Pulmonary artery endothelial cell (primary cell): ENCODE data around the gene NR1I3. TPM values are rescaled to one million over a fixed set of nuclear protein-coding genes. Genes with fewer than 3 reads are reported as not detected.

Experiments used
- DNase-seq: peaks from one replicate; pipeline ENCODE4 v3.0.0-alpha.2; 2011; ENCODE audit warnings: low read depth, low spot score
- total RNA-seq: library from RNA; depleted of rRNA; stranded (reverse); fragments of >200 nt; gene quantifications from 2 replicates; pipeline ENCODE4 v1.2.3, GENCODE V29; 2014

Gene NR1I3
- total RNA-seq, 1 donor from 2014 or later = not detected

GRCh38 chr1:161196521-161197451, 41.2 kb downstream of the NR1I3 start:
- no peak for DNase-seq

DNA sequence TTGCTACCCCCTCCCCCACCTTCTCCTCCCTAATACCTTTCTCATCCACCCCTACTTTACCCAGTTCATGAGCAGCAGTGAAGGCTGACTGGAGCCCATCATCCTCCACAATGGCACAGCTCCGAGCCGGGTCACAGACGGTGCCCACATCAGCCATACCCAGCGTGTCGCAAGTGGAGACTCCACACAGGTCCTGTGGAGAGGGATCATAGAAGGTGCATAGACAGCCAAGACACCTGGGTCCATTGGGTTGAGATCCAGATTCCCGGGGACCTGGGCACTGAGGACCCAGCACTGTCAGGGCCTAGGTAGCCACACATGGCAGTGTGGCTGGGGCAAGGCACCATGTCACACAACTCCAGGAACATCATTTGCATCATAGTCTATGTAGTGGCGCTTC, 41.9 kb downstream of the NR1I3 start:
- no peak for DNase-seq

- no peak for DNase-seq
Observed at GRCh38 chr1:161195171-161195570, 42.8 kb downstream of the NR1I3 start.

- no peak for DNase-seq
Observed at GRCh38 chr1:161193561-161194235, 44.3 kb downstream of the NR1I3 start.

DNA sequence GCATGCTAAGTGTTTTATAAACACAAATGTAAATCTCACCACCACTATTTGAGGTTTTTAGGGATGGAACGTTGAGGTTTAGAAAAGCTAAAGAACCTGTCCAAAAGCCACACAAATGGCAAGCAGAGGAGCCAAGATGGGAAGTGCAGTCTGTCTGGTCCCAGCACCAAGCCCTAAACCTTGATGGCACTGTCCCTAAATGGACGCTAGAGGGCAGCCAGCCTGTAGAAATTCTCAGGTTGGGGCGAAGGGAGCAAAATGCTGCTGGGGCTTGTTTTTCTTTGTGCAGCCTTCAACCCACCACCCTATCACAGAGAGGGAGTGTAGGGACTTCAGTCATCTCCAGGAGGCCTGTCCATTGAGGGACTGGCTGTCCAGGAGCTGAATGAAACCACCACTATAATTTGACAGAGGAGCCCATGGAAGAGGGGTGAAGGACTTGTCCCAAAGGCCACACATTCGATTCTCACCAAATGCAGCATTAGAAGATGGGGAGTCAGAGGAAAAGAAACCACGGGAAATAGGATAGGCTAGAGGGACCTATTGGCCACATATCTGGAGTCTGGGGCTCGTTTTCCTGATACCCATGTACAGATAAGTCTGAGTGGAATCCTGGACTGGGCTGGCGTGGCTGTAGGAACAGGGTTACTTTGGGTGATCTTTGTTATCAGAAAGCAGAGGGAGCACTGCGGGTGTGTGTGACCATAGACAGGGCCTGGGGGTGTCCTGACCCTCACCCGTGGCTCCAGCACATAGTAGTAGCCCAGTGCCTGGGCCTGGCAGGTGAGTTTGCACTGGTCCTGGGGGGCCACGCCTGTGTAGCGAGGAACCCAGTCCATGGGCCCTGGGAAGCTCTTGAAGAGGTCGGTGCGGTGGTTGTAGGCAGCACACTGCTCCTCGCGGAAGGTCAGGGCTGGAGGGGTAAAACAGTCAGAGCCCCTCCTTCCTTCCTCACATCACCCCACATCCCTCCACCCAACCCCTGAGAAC, 45.2 kb downstream of the NR1I3 start:
- DNase-seq = no peak

DNA sequence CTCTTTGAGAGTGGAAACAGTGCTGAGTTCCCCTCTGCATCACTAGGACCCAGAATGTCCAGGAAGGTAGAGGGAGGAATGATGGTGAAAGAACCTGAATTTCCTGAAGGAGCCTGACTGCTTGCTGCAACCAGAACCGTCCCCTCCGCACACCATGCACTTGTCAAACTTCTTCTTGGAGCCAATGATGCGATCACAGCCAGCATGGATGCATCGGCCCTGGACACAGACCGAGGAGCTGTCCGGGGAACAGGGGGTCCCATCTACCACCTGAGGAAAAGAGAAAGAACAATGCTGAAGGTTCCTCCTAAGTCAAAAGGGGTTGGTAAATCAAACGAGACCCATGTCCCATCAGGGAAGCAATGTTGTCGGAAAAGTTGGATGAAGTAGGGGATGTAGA, 46.0 kb downstream of the NR1I3 start:
- DNase-seq = no peak

DNA sequence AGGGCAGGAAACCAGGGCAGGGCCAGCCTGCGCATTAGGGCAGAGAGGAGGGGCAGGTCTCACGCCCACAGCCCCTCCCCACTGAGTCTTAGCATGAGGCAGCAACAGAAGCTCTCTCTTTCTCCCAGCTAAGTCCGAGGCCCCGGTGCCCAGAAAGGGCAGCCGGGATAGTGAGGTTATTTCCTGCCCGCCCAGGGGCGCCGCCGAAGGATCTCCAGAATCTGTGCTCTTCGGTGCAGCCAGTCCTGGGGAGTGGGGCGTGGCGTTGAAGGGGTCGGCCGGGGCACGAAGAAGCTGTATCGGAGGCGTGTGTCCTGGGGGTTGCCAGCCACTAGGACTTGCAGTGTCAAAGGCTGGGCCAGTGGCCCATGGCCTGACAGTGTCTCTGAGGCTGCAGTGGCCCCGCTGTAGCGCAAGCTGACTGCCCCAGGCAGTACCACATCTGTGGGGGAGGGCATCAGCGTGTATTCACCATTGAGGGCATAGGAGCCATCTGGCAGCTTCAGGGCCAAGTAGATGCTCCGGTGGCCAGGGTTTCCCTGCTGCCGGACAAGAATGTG, 47.0 kb downstream of the NR1I3 start:
- no peak for DNase-seq

GRCh38 chr1:161189036-161189435, 49.0 kb downstream of the NR1I3 start:
- DNase-seq = no peak

- no peak for DNase-seq
Observed at GRCh38 chr1:161188381-161188780, 49.6 kb downstream of the NR1I3 start.

- DNase-seq = no peak
Observed at GRCh38 chr1:161187311-161187710, 50.7 kb downstream of the NR1I3 start.

- no peak for DNase-seq
Observed at GRCh38 chr1:161185732-161186311, 52.2 kb downstream of the NR1I3 start.

- DNase-seq = peak; percentile 90
Observed at GRCh38 chr1:161185282-161185682, 52.7 kb downstream of the NR1I3 start.

DNA sequence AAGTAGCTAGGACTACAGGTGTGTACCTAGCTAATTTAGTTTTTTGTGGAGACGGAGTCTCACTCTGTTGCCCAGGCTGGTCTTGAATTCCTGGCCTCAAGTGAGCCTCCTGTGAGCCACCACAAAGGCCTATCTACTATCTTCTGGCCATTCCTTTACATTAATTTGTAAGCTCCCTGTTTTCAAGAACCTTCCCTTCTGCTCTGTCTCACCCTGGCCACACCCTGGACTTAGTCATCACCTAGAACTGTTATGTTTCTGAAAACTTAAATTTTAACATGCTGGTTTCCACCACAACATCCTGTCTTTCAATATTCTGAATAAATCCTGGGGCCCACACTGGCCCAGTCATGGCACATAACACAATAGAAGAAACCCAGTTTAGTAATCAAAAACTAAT, 55.8 kb downstream of the NR1I3 start:
- no peak for DNase-seq

DNA sequence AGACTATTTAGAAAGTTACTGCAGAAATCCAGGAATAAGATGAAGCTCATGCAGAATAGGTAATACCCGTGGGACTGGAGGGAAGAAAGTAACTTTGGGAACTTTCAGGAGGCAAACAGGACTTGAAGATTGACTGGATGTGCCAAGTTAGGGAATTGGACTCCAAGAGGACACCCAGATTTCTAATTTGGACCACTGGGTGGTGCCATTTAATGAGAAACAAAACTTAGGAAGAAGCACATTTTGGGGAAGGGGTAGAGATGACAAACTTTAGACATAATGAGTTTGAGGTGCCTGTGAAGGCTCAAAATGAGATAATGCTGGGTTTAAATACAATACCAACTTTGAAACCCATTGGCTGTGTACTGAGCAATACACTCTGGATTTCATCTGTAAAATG, 57.4 kb downstream of the NR1I3 start:
- no peak for DNase-seq

DNA sequence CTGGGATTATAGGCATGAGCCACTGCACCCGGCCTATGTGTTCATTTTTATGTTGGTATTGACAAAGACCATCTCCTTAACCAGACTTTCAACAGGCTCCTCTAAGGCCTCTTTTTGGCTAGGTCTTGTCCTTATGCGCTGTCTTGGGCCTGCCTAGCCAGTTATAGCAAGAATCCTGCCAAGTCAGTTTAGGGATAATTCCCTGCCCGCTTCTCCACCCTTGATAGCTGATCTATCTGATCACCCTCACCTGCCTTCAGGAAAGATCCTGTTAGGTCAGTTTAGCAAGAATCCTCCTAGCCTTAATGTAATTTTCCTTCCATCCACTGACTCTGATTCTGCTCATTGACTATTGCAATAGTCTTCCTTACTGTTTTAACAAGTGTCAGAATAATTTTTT, 58.3 kb downstream of the NR1I3 start:
- DNase-seq = no peak

Other genes starting within 250 kb of the NR1I3 start
- gene F11R, start 217.1 kb downstream of the NR1I3 start, total RNA-seq = 242 and 246 TPM in 2 replicates
- 19.1 and 44.2 TPM in 2 replicates for gene TSTD1, start 199.2 kb downstream of the NR1I3 start, total RNA-seq
- 95.7 and 127 TPM in 2 replicates for gene USF1, start 192.2 kb downstream of the NR1I3 start, total RNA-seq
- gene ARHGAP30, start 168.3 kb downstream of the NR1I3 start, total RNA-seq = 0.04 TPM in 1 of 2 replicates, not detected in the other
- 0.14 and 0.53 TPM in 2 replicates for gene NECTIN4, start 148.6 kb downstream of the NR1I3 start, total RNA-seq
- gene KLHDC9, start 139.8 kb downstream of the NR1I3 start, total RNA-seq = 0.60 and 0.86 TPM in 2 replicates
- 56.3 and 93.2 TPM in 2 replicates for gene PFDN2, start 120.2 kb downstream of the NR1I3 start, total RNA-seq
- 11.3 and 14.3 TPM in 2 replicates for gene NIT1, start 120.1 kb downstream of the NR1I3 start, total RNA-seq
- gene DEDD, start 105.5 kb downstream of the NR1I3 start, total RNA-seq = 38.8 and 56.2 TPM in 2 replicates
- 124 and 130 TPM in 2 replicates for gene UFC1, start 84.2 kb downstream of the NR1I3 start, total RNA-seq
- gene USP21, start 78.7 kb downstream of the NR1I3 start, total RNA-seq = 4.6 and 8.3 TPM in 2 replicates
- 16.0 and 19.1 TPM in 2 replicates for gene PPOX, start 71.8 kb downstream of the NR1I3 start, total RNA-seq
- gene B4GALT3, start 60.7 kb downstream of the NR1I3 start, total RNA-seq = 24.7 and 25.9 TPM in 2 replicates
- gene ADAMTS4, start 39.1 kb downstream of the NR1I3 start, total RNA-seq = 26.8 and 43.7 TPM in 2 replicates
- gene NDUFS2, start 35.8 kb downstream of the NR1I3 start, total RNA-seq = 200 and 232 TPM in 2 replicates
- gene FCER1G, start 22.9 kb downstream of the NR1I3 start, total RNA-seq = 0.26 and 0.49 TPM in 2 replicates
- gene APOA2, start 14.6 kb downstream of the NR1I3 start, total RNA-seq = not detected in 2 replicates
- gene TOMM40L, start 12.1 kb downstream of the NR1I3 start, total RNA-seq = 20.4 and 29.7 TPM in 2 replicates
- gene PCP4L1, start 20.5 kb upstream of the NR1I3 start, total RNA-seq = not detected in 2 replicates
- gene MPZ, start 71.8 kb upstream of the NR1I3 start, total RNA-seq = 0.95 and 0.99 TPM in 2 replicates
- gene SDHC, start 76.2 kb upstream of the NR1I3 start, total RNA-seq = 31.2 and 36.0 TPM in 2 replicates
- gene CFAP126, start 129.7 kb upstream of the NR1I3 start, total RNA-seq = not detected in 2 replicates